ENCODE results near the gene PLN. TPM values are rescaled to one million over a fixed set of nuclear protein-coding genes. Genes with fewer than 3 reads are reported as not detected.
A peak's percentile ranks its signal among the peaks of the same experiment; 100 is the strongest.

PLN gene
- total and polyA plus RNA-seq, 7 donors = 72.7 to 239 (median 208) TPM

GRCh38 chr6:118596774-118597320 is 48.8 kb downstream of the PLN start:
- no peak overlapping the region for H3K4me3 ChIP-seq
- H3K27ac ChIP-seq = peak overlapping the region; percentile 21
- ATAC-seq = no peak
- H3K9me3 ChIP-seq = no peaks in the 10 kb centered on the region
- H3K27me3 ChIP-seq (ENCODE audit: insufficient read depth in 3 of 3, low read length in 2 of 3) = no peaks in the 10 kb centered on the region
- H3K36me3 ChIP-seq (ENCODE audit: insufficient read depth in 1 of 2, low read depth in 1 of 2) = no peaks in the 10 kb centered on the region
- WGBS, 3 donors = 88 to 93% (median 88%) methylated on average over 5 of the region's 5 CpGs
- no peak for DNase-seq
- peaks cover 50% of the 10 kb centered on the region for H3K4me1 ChIP-seq
- no peak for TF ChIP-seq CTCF (IDR thresholded peaks at IDR 0.05)
- intact Hi-C loops (cut with DNase I) = no loop called here

DNA sequence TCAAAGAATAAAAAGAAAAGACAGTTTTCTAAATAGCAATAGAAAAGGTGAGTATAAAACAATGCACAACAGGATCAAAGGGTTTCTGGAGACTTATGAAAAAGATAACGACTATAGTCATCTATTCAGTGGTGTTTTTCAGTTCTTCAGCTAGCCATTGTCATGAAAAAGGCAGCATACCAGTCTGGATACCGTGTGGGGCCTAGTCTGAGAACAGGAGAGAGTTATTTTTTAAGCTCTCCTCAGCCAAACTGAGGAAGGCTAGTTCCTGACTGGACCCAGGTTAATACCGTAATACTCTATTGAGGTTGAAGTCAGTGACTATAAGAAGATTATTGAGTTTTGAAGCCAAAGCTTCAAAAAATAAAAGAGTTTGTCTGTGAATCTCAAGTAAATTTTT is 49.5 kb downstream of the PLN start:
- no peak for TF ChIP-seq CTCF (IDR thresholded peaks at IDR 0.05)
- H3K4me1 ChIP-seq = peaks cover 42% of the 10 kb centered on the region
- intact Hi-C loops (cut with DNase I) = no loop called here
- no peaks in the 10 kb centered on the region for H3K27me3 ChIP-seq (ENCODE audit: insufficient read depth in 3 of 3, low read length in 2 of 3)
- no peaks in the 10 kb centered on the region for H3K9me3 ChIP-seq
- H3K4me3 ChIP-seq = no peak overlapping the region
- H3K27ac ChIP-seq = peak overlapping the region; percentile 21
- H3K36me3 ChIP-seq (ENCODE audit: insufficient read depth in 1 of 2, low read depth in 1 of 2) = no peaks in the 10 kb centered on the region
- 52 to 66% (median 60%) methylated on average over 3 of the region's 3 CpGs for WGBS, 3 donors
- no peak for DNase-seq
- peak in 3 of 4 donors; percentile 36 to 58 (median 43) for ATAC-seq

DNA sequence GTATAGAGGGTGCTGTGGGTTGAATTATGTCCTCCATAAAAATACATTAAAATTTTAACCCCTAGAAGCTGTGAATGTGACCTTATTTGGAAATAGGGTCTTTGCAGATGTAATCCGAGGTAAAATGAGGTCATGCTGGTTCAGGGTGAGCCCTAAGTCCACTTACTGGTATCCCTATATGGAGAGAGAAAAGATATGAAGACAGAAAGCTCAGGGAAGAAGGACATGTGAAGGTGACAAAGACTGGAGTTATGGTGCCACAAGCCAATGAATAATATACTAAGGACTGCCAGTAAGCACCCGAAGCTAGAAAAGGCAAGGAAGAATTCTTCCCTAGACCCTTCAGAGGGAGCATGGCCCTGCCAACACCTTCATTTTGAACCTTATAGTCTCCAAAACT is 50.2 kb downstream of the PLN start:
- intact Hi-C loops (cut with DNase I) = no loop called here

DNA sequence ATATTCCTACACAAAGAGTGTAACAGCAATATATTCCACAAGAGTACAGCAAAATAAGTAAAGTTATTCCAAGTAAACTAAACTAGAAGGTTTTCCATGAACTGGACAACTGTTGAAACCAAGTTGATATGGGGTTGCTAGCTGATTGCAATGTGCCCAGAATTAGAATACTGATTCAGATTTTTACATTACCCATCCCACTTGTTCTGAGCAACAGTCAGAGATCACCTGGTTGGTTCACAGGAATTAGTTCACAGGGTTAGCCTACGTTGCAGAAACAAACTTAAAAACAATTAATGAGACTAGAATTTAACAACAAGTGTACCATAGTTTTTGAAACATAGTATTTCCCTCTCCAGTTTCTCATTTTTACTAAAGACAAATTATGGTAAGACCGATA is 54.2 kb downstream of the PLN start:
- no peak overlapping the region for H3K4me3 ChIP-seq
- TF ChIP-seq CTCF (IDR thresholded peaks at IDR 0.05) = no peak
- H3K36me3 ChIP-seq (ENCODE audit: insufficient read depth in 1 of 2, low read depth in 1 of 2) = no peaks in the 10 kb centered on the region
- intact Hi-C loops (cut with DNase I) = no loop called here
- H3K4me1 ChIP-seq = peaks cover 29% of the 10 kb centered on the region
- 77 to 86% (median 85%) methylated on average over 2 of the region's 2 CpGs for WGBS, 3 donors
- DNase-seq (no peak), ATAC-seq (peak in 3 of 4 donors; percentile 48 to 76 (median 57))
- peak overlapping the region; percentile 7 for H3K27ac ChIP-seq
- H3K27me3 ChIP-seq (ENCODE audit: insufficient read depth in 3 of 3, low read length in 2 of 3) = no peaks in the 10 kb centered on the region
- no peaks in the 10 kb centered on the region for H3K9me3 ChIP-seq

More for the DNA sequence above, 50.2 kb downstream of the PLN start:
- Histone ChIP-seq H3K27me3 (ENCODE audit: insufficient read depth in 3 of 3, low read length in 2 of 3) (no peaks in the 10 kb centered on the region), H3K36me3 (ENCODE audit: insufficient read depth in 1 of 2, low read depth in 1 of 2) (no peaks in the 10 kb centered on the region), H3K4me1 (peaks cover 37% of the 10 kb centered on the region), H3K27ac (peak overlapping the region; percentile 21), H3K9me3 (no peaks in the 10 kb centered on the region), H3K4me3 (no peak overlapping the region)
- no peak for TF ChIP-seq CTCF (IDR thresholded peaks at IDR 0.05)
- ATAC-seq (peak in 2 of 4 donors; percentile 51 to 60), DNase-seq (no peak)
- WGBS, 3 donors = 52 to 73% (median 60%) methylated on average over 2 of the region's 2 CpGs

DNA sequence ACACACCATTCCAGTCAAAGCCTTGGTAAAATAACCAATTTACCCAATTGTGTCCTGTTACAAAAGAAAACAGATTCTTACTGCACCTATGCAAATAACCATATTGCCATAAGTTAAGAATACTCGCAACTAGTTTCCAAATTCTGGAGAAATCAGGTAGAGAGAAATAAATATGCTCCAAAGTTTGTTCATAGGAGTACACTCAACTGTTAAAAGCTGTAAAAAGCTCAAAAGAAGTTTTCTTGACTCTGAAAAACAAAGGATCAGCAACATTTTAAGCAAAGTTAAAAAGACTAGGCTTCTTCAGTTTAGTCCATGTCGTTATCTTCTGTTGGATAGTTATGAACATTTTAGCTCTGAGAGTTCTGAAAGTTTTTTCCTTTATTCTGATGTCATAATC is 55.3 kb downstream of the PLN start:
- WGBS, 3 donors = 92 to 97% (median 94%) methylated on average over 2 of the region's 2 CpGs
- no peak overlapping the region for H3K27ac ChIP-seq
- no peaks in the 10 kb centered on the region for H3K9me3 ChIP-seq
- peaks cover 23% of the 10 kb centered on the region for H3K4me1 ChIP-seq
- DNase-seq = no peak
- intact Hi-C loops (cut with DNase I) = no loop called here
- H3K27me3 ChIP-seq (ENCODE audit: insufficient read depth in 3 of 3, low read length in 2 of 3) = no peaks in the 10 kb centered on the region
- ATAC-seq = no peak
- TF ChIP-seq CTCF (IDR thresholded peaks at IDR 0.05) = no peak
- H3K36me3 ChIP-seq (ENCODE audit: insufficient read depth in 1 of 2, low read depth in 1 of 2) = no peaks in the 10 kb centered on the region
- no peak overlapping the region for H3K4me3 ChIP-seq
